Peyer's patch (tissue), 4 donors: ENCODE measurements around the gene RASAL2.

ENCODE experiments used
- CTCF ChIP-seq, 6 experiments: fragments of 450-650 bp in 4 of 6; fragments of 200-600 bp in 2 of 6; sonication (generic) in 1 of 6; IDR thresholded peaks; one replicate each; pipeline ENCODE4 v1.5.1; 2017 to 2019; ENCODE audit warnings: antibody characterized with exemption in 6 of 6, mild to moderate bottlenecking in 3 of 6, moderate library complexity in 1 of 6
- POLR2A ChIP-seq, 2 donors: fragments of 450-650 bp; IDR thresholded peaks; one replicate each; pipeline ENCODE4 v1.5.1; 2017; ENCODE audit warnings: antibody characterized with exemption in 2 of 2, mild to moderate bottlenecking in 2 of 2, moderate library complexity in 2 of 2

- TF ChIP-seq CTCF (IDR thresholded peaks at IDR 0.05) (no peak), POLR2A (IDR thresholded peaks at IDR 0.05) (no peak)
Observed at GRCh38 chr1:178456472-178456871, 362.6 kb downstream of the RASAL2 start.
